Neural progenitor cell (in vitro differentiated cells): ENCODE data around the gene SCYGR4.

Source experiments
- EZH2 ChIP-seq: fragments of 200-600 bp; sonication (generic); IDR thresholded peaks from 2 replicates; pipeline ENCODE4 v1.6.1; 2017; ENCODE audit warnings: antibody characterized with exemption, mild to moderate bottlenecking, moderate library complexity
- TF ChIP-seq, protein P1 (sequence below): fragments of 200-600 bp; sonication (generic); IDR thresholded peaks from 2 replicates; pipeline ENCODE4 v1.5.1; 2017; ENCODE audit warnings: antibody characterized with exemption, mild to moderate bottlenecking

DNA sequence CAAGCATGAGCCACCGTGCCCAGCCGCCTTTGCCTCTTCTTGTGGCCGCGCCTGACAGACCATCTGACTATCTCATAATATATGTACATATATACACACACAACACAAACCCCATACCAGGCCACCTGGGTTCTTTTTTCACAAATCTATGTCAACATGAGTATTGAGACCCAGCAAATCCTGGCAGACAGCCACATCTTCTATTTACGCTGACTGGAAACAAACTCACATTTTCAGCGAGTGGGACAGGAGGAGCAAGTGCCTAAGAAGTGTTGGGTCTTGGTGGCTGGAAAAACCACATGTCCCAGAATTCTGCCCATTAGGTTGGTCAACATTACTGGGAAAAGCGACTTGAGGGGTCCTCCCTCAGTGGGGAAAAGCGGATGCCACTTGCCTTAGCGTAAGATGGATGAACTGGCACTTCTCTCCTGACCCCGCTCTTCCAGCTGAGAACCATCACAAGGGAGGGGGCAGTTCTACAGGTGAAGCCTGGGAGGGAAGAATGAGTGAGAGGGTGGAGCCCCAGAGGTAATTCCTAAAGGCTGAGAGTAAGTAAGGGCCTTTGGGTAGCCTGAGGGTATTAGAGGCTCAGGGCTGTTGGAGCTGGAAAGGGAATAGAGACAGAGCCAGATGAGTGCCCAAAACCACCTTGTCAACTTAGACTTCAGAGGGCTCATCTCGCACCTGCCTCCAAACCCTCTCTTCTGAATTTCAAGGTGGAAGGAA lies 4.6 kb upstream of the SCYGR4 start:
- TF ChIP-seq, protein P1, sequence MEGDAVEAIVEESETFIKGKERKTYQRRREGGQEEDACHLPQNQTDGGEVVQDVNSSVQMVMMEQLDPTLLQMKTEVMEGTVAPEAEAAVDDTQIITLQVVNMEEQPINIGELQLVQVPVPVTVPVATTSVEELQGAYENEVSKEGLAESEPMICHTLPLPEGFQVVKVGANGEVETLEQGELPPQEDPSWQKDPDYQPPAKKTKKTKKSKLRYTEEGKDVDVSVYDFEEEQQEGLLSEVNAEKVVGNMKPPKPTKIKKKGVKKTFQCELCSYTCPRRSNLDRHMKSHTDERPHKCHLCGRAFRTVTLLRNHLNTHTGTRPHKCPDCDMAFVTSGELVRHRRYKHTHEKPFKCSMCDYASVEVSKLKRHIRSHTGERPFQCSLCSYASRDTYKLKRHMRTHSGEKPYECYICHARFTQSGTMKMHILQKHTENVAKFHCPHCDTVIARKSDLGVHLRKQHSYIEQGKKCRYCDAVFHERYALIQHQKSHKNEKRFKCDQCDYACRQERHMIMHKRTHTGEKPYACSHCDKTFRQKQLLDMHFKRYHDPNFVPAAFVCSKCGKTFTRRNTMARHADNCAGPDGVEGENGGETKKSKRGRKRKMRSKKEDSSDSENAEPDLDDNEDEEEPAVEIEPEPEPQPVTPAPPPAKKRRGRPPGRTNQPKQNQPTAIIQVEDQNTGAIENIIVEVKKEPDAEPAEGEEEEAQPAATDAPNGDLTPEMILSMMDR, result no peak
- no peak for TF ChIP-seq EZH2
